Endometrial microvascular endothelial cells (primary cell): ENCODE results near the gene PUM1. TPM values are rescaled to one million over a fixed set of nuclear protein-coding genes. Genes with fewer than 3 reads are reported as not detected.
"Not testable (repeated sequence)": the region's sequence is repeated elsewhere in the genome, so short reads cannot be mapped to it uniquely, and the experiment has no call there.

Experiments
- in situ Hi-C: cut with HindIII; loops from 2 replicates; pipeline ENCODE4 v1.10.0; 2017; ENCODE audit warnings: low sequenced_read_pairs, low pct_unique_long_range_greater_than_20kb; ENCODE audit errors: inconsistent ontology term
- total RNA-seq: library from RNA; depleted of rRNA; stranded (reverse); fragments of >200 nt; gene quantifications from one replicate; pipeline ENCODE4 v1.2.3, GENCODE V29; 2015; ENCODE audit errors: inconsistent ontology term

PUM1 gene
- total RNA-seq, 1 donor from 2014 or later: 72.1 TPM

- in situ Hi-C loops: not testable (repeated sequence)
These were observed 116.1 kb downstream of the PUM1 start for GRCh38 chr1:30949487-30949838.

- in situ Hi-C loops: not testable (repeated sequence)
These were observed 116.6 kb downstream of the PUM1 start for GRCh38 chr1:30948813-30949486.

GRCh38 chr1:30948278-30948677 is 117.2 kb downstream of the PUM1 start:
- in situ Hi-C loops: no loop called here

GRCh38 chr1:30947212-30947611 is 118.3 kb downstream of the PUM1 start:
- in situ Hi-C loops: no loop called here

- in situ Hi-C loops: no loop called here
These were observed 123.1 kb downstream of the PUM1 start for GRCh38 chr1:30942326-30942963.

- in situ Hi-C loops: no loop called here
These were observed 125.0 kb downstream of the PUM1 start for GRCh38 chr1:30940541-30940940.

- in situ Hi-C loops: no loop called here
These were observed 128.9 kb downstream of the PUM1 start for GRCh38 chr1:30936541-30937171.

GRCh38 chr1:30935758-30936157 is 129.8 kb downstream of the PUM1 start:
- in situ Hi-C loops: not testable (repeated sequence)

GRCh38 chr1:30934613-30935012 is 130.9 kb downstream of the PUM1 start:
- in situ Hi-C loops: no loop called here

GRCh38 chr1:30933874-30934252 is 131.7 kb downstream of the PUM1 start:
- in situ Hi-C loops: no loop called here

GRCh38 chr1:30930631-30931173 is 134.8 kb downstream of the PUM1 start:
- in situ Hi-C loops: no loop called here

GRCh38 chr1:30929944-30930525 is 135.5 kb downstream of the PUM1 start:
- in situ Hi-C loops: no loop called here

- in situ Hi-C loops: no loop called here
These were observed 136.2 kb downstream of the PUM1 start for GRCh38 chr1:30929135-30929889.

GRCh38 chr1:30928789-30929134 is 136.8 kb downstream of the PUM1 start:
- in situ Hi-C loops: no loop called here

GRCh38 chr1:30928171-30928570 is 137.3 kb downstream of the PUM1 start:
- in situ Hi-C loops: no loop called here

GRCh38 chr1:30927448-30927847 is 138.1 kb downstream of the PUM1 start:
- in situ Hi-C loops: no loop called here

- in situ Hi-C loops: loop anchor here (25.0 kb wide), 1 partner anchor 111 kb away; no protein-coding TSS in a partner anchor
These were observed 141.9 kb downstream of the PUM1 start for GRCh38 chr1:30923597-30923996.

GRCh38 chr1:30920827-30921226 is 144.7 kb downstream of the PUM1 start:
- in situ Hi-C loops: loop anchor here (25.0 kb wide), 1 partner anchor 109 kb away; no protein-coding TSS in a partner anchor
